ENCODE results near the gene LANCL1.
"Not testable (repeated sequence)": the region's sequence is repeated elsewhere in the genome, so short reads cannot be mapped to it uniquely, and the experiment has no call there.

The LANCL1 gene

DNA sequence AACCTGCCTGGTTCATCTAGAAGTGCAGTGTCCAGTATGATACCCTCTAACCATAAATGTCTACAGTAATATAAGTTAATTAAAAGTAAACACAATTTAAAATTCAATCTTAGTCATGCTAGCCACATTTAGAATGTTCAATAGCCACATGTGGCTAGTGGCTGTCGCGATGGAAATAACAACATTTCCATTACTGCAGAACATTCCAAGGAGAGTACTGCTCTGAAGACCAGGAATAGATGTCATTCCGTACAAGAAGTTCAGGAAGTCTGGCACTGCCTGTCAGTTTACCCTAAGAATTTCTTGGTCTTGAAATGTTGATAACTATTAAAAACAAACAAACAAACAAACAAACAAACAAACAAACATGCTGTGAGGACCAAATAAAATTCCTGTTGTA is 17.2 kb downstream of the LANCL1 start:
- no peak for DNase-seq (ENCODE audit: low read depth)

DNA sequence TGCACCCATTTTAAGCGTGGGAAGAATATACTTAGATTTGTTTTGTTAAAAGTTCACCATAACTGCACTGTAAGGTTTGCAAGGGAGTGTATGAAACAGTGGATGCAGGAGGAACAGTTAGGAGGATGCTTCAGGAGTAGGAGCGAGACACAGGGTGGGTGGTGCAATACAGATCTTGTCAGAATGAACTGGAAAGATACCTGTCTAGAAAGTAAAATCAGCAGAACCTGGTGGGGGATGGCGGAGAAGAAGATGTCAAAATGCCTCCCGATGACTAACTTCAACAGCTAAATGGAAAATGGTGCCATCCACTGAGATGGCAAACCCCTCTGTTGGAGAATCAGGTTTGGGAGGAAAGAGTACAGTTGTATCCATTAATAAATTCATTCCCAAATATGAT is 18.2 kb downstream of the LANCL1 start:
- no peak for DNase-seq (ENCODE audit: low read depth)

DNA sequence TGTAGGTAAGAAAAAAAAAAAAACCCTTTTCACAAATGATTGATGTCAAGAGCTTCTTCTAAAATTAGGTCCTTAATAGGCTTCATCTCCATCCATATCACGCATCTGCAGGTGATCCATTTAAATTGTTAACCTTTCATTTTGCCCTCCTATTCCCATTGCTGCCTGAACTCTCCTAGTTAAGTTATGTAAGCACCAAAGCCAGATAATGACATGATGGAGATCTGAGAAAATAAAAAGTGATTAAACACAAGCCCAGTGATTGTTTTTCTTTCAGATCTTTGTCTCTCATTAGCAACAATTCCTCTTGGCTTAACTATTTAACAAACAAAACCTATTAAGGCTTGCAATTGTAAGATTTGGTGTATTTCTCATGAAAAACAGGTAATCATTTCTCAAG is 20.0 kb downstream of the LANCL1 start:
- DNase-seq (ENCODE audit: low read depth), result no peak

DNA sequence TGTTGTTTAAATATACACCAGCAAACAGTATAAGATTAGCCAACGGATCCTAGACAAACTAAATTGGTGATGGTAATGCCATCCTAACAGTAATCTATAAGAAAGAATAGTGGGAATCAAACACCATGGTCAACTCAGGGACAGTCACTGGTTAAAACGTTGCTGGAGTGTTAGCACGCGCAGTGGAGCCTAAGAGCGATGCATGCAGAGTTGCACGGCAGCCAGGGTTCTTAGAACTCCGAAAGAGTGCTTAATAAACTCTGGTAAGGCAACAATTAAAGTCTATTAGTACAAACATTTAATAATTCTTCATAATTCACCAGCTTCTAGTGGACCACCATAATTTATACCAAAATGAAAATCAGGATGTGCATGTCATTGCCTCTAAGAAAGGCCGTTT is 22.2 kb downstream of the LANCL1 start:
- DNase-seq (ENCODE audit: low read depth), result no peak

DNA sequence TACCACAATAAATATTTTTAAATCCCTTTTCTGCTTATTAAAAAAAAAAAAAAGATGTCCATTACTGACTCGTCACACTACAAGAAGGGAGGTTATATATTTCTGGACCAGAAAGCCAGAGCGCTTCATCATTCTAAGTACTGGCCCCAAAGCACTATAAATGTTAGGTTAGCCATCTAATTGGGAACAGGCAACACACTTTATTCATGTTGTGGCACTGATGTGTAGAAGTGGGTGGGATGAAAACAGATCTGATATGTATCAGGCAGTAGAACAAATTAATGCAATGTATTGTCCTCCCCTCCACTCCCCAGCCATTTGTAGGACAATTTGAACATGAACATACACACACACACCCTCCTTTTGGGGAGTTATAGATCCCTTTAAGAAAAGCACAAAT is 24.4 kb downstream of the LANCL1 start:
- DNase-seq (ENCODE audit: low read depth), result no peak

DNA sequence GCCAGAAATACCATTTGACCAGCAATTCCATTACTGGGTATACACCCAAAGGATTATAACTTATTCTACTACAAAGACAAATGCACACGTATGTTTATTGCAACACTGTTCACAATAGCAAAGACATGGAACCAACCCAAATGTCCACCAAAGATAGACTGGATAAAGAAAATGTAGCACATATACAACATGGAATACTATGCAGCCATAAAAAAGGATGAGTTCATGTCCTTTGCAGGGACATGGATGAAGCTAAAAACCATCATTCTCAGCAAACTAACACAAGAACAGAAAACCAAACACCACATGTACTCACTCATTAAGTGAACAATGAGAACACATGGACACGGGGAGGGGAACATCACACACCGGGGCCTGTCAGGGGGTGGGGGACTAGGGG is 25.6 kb downstream of the LANCL1 start:
- not testable (repeated sequence) for DNase-seq (ENCODE audit: low read depth)

DNA sequence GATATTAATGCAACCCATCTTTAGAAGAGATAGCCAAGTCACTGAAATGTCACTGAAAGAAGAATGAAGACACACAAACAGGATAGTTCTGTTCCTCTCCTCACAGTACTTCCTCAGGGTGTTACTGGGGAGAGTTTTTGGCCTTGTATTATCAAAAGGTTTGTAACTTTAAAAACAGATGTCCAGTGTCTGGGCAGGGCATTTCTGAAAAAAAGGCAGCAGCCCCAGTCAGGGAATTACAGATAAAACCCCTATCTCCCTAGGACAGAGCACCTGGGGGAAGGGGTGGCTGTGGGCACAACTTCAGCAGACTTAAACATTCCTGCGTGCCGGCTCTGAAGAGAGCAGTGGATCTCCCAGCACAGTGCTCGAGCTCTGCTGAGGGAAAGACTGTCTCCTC is 30.8 kb downstream of the LANCL1 start:
- DNase-seq (ENCODE audit: low read depth), result no peak

DNA sequence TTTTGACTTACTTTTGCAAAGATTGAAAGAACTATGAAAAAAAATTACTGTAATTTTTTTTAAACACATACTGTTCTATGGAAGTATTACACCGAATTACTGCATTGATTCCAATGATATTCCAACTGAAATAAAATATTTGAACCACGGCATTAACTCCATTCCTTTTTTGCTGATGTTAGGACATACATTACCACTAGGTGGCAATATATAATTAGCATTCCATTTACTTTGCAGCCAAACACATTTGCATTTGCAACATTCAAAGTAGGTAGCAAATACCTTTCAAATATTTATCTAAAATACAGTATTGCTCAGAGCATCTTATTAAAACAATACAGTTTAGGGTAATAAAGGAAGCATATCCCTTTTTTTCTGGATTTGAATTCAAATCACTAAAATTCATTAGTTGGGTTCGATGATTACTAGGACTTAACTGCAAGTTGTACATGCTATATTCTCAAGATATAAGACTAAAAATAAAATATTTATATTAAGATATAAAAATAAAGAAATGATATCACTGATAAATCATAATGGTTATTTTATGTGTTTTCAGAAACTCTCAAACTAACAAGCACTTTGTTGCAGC is 31.3 kb downstream of the LANCL1 start:
- no peak for DNase-seq (ENCODE audit: low read depth)

DNA sequence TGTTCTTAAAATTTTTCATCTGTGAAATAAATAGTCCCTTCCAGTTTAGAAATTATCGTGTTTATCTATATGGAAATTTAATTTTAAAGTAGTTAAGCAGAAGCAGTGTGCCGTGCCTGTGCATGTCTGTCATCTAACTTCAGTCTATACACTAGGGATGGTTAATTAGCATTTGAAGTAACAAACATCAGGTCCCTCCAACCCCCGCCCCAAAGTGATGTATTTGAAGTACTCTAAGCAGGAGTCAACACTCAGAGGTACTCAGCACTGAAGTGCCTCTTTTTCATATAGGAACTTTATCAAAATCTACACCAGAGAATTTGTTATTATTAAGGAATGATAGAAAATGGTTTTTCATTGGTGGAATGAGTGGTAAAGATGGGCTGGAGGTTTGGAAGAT is 33.0 kb downstream of the LANCL1 start:
- DNase-seq (ENCODE audit: low read depth), result no peak

DNA sequence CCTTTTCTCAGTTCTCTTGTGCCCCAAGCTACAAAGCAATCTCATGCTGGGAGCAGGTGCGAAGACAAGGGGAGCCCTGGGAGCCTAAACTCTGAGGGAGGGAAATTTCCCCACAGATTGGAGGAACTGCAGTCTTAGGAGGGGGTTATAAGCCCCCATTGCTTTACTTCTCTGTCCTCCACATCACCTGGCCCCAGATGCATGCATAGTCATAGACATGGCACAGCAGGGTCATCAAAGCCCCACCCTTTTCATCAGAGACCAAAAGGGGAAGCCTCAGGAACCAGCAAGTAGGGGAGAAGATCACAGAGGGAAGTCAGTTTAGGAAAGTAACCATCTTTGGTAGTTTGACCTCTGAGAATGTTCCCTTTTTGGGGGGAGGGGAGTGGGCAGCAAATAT is 33.7 kb downstream of the LANCL1 start:
- DNase-seq (ENCODE audit: low read depth), result no peak

DNA sequence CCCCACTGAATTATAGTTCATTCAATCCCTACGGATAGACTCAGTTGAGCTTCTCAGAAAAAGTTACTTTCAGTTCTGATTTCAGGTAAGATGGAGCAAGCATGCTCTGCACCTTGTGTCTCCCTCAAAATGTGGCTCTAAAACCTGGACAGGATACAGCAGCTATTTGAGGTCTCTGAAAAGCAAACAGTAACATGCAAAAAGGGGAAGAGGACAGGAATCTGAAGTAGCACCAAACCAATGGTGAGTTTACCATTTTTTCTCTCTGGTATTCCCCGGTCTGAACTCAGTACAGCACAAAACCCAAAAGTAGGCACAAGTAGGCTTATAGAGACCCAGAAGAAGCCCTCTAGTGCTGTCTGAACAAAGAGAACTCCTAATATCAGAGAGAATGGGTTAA is 34.1 kb downstream of the LANCL1 start:
- DNase-seq (ENCODE audit: low read depth), result no peak

DNA sequence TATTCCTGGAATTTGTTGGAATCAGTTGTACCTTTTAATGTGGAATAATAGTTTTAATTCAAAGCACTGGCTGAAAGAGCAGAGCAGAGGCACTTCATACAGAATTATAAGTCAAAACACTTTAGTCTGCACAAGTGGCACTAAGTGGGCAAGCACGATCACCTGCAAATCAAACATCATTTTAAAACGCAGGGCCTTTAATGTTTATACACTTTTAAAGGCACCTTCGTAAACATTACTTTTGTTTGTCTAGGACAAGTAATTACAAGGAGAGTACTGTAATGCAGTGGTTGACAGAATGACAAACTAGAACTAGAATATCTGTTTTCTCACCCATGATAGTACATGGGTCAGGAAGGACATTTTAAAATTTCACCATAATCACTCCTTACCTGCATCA is 36.4 kb downstream of the LANCL1 start:
- DNase-seq (ENCODE audit: low read depth), result no peak

DNA sequence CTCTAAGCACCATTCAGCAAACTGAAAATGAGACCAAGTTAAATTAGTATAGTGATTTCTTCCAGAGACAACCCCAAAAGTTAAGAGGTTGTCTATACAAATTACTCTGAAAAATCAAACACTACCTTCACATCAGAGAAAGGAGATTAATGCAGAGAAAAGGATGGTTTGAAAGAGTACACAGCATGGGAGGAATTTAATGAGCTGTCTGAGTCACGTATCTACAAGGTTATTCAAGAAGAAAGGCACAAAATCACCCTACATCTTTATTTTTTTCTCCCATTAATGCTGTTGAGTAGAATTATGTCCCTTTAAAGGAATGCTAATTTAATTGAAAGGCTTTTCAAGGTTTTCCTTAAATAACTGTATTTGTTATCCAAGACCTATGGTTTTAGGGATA is 41.1 kb downstream of the LANCL1 start:
- no peak for DNase-seq (ENCODE audit: low read depth)

DNA sequence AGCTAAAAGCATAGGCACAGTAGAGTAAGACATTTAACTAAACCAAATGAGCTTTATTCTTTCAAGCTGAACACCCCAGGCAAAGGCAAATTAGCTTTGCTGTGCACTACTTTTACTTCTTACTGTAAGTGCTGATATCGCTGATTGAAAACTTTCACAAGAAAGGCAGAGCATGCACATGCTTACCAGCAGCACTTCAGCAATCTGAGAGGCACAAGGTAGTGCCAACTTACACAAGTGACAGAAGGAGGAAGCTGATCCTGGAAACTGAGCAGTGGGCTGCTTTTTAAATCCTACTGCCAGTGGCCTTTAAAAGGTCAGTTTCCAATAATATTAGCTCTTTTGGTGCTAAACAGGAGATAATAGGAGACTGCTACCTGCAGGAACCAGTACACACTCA is 43.9 kb downstream of the LANCL1 start:
- DNase-seq (ENCODE audit: low read depth), result no peak

DNA sequence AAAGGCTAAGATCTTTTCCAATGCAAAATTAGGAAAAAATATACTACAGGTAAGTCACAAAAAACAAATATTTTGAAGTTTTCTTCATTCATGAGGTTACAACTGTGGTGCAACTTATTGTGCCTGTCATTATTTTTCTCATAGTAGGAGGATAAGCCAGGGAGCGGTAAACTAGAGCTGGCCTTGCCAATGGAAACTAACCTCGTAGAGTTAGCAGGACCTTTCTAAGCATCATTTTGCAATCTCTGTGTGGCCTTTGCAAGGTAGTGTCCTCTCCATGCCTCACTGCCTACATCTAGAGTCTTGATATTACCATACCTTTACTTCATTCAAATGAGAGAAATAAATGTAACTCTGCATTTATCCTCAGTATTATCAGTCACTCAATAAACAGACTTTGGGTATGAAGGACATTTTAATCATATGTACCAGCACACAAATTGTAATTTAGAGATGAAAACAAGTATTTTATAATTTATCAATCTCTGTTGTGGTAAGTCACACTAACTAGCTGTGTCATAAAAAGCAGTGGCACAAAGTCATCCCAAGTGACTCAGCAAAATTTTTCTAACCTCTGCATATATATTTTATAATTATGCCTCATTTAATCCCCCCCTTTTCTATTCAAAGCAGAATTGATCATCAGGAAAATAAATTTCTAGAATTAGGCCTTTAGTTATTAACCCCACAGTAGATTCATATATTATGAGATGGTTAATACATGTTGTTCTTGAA is 47.0 kb downstream of the LANCL1 start:
- no peak for DNase-seq (ENCODE audit: low read depth)

DNA sequence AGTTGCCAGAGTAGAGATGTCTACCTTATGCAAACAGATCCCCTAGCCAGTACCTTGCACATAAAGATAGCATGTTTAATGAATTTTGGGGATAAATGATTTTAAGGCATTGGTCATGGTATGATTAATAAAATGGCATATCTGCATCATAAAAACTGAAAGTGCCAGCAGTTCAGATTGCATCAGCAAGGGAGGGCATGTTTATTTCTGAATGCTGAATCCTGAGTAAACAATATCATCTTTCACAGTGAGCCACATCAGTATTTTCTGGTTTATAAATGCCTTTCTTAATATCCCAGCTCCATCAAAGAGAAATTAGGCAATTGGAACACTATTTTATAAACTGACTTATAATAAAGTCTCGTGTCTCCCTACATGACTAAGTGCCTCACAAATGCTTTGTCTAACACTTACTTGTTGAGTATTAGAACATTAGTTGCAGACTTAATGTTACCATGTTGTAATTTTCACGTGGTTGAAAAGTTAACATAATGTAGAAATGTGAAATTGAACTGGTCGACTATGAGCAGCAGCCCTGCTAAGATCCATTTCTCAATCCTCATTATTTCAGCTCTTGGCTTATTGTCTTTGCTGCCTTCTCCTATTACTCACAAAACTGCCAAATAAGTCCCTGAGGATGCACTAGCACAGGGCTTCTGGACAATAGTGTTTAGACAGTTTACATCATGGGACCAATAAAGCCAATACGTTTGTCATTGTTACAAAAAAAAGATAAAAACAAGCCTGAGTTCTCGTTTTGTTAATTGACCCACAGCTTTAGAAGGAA is 48.0 kb downstream of the LANCL1 start:
- no peak for DNase-seq (ENCODE audit: low read depth)

DNA sequence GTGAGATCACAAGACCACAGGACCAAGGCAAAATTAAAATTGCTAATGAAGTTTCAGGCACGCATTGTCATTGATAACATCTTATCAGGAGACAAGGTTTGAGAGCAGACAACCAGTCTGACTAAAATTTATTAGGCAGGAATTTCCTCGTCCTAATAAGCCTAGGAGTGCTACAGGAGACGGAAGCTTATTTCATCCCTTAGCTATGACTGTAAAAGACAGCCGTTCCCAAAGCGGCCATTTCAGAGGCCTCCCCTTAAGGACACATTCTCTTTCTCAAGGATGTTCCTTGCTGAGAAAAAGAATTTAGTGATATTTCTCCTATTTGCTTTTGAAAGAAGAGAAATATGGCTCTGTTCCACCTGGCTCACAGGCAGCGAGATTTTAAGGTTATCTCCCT is 49.2 kb downstream of the LANCL1 start:
- not testable (repeated sequence) for DNase-seq (ENCODE audit: low read depth)

DNA sequence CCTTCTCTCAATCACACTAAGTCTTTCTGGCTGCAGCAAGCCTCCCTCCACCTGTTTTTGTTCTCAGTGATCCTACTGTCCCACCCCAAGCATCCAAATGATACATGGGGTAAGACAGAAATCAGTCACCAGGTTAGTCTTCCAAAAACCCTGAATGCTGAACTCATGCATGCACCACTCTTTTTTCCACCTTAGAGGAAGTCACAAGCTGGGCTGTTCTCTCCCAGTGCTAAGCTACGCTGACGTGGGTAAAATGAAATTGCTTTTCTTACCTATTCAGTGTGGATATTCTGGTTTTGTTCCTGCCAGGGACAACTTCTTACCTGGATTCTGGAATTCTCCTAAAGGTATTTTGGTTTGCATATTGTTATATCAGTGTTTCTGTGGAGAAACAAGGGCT is 54.2 kb downstream of the LANCL1 start:
- no peak for DNase-seq (ENCODE audit: low read depth)

DNA sequence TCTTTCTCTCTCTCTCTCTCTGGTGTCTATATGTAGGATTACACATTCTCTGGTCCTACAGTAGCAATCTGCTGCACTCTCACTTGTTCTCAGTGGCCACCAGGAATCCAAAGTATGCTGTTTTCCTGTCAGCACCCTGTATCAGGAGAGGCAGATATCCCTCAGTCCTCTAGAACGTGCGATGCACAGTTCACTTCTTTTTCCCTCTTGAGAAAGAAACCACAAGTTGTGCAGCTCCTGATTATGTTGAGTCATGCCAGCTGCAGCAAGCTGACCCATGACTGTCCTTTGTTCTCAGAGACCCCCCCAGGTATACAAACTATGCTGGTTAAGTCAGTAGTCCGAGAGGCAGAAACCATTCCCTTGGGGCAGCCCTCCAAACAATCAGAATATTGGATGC is 54.6 kb downstream of the LANCL1 start:
- no peak for DNase-seq (ENCODE audit: low read depth)

DNA sequence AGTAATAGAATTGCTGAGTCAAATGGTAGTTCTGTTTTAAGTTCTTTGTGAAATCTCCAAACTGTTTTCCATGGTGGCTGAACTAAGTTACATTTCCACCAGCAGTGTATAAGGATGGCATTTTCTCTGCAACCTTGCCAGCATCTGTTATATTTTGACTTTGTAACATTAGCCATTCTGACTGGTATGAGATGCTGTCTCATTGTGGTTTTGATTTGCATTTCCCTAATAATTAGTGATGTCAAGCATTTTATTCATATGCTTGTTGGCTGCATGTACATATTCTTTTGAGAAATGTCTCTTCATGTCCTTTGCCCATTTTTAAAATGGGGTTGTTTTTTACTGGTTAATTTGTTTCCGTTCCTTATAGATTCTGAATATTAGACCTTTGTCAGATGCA is 63.9 kb downstream of the LANCL1 start:
- DNase-seq (ENCODE audit: low read depth), result no peak

DNA sequence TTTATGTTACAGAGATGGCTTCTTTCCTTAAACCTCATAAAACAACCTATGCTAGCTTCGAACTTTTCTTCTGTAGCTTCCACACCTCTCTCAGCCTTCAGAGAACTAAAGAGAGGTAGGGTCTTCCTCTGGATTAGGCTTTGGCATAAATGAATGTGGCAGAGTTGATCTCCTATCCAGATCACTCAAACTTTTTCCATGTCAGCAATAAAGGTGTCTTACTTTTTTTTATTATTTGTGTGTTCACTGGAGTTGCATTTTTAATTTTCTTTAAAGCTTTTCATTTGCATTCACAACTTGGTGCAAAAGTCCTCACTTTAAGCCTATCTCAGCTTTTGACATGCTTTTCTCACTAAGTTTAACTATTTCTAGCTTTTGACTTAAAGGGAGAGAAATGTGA is 66.0 kb downstream of the LANCL1 start:
- no peak for DNase-seq (ENCODE audit: low read depth)

DNA sequence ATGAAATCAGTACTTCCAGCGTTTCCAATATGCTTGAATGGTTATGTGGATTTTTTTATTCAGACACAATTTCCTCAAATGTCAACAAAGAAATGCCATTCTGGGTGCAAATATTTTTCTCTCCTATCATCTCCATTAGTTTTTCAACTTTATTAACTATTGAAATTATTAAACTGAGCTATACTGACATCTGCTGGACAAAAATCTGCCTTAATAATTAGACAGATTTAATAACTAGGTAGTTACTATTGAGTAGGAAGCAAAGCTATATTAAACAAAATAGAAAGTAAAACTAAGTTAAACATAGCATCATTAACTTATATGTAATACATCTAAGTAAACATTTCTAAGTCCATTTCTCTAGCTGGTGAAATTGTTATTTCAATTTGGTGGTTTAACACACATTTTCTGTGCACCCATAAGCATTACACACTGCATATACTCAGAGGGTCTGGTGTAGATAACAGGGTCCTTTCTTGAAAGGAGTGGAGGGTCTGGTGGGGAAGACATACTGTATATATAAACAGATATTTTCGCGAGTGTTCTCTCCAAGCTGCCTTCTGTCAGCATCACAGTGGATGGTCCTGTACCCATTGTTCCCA is 77.0 kb downstream of the LANCL1 start:
- DNase-seq (ENCODE audit: low read depth), result no peak

DNA sequence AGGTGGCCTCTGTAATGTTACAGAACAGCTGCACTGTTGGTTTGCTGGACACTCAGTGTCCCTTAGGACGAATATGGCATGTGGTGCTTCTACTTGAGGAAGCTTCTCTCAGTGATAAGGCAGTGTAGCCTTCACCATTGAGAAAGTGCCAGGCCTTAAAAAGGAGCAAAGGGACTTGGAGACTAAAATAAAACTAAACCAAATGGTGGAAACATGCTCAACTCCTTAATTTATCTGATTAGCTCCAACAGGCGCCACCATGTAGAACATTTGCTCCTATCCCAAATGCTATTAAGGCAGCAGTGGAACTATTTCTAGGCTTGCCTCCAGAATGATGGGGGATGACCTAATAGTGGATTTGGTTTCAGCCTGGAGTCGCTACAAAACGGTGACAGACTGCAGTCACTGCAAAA is 84.1 kb downstream of the LANCL1 start:
- no peak for DNase-seq (ENCODE audit: low read depth)

Measured in activated T-cell treated with anti-CD3 and anti-CD28 coated beads for 1 hour (primary cell).